NCI-H1417 treated with DMSO at 0.1 percent for 48 hours (cell line): Measurements from ENCODE around the gene PFKL.
"Not testable (repeated sequence)": the region's sequence is repeated elsewhere in the genome, so short reads cannot be mapped to it uniquely, and the experiment has no call there.

Experiments used
- DNase-seq: peaks from one replicate; lab custom pipeline; 2025; lab: John Stamatoyannopoulos, UW

PFKL gene

GRCh38 chr21:44329086-44329889 lies 29.4 kb downstream of the PFKL start:
- DNase-seq, result no peak

- DNase-seq, result no peak
Observed at GRCh38 chr21:44329971-44330681, 30.3 kb downstream of the PFKL start.

GRCh38 chr21:44330698-44331097 lies 30.8 kb downstream of the PFKL start:
- DNase-seq, result no peak

- DNase-seq, result no peak
Observed at GRCh38 chr21:44331209-44331608, 31.4 kb downstream of the PFKL start.

- DNase-seq, result no peak
Observed at GRCh38 chr21:44331650-44332307, 31.9 kb downstream of the PFKL start.

- DNase-seq, result no peak
Observed at GRCh38 chr21:44332383-44332782, 32.5 kb downstream of the PFKL start.

GRCh38 chr21:44332965-44333364 lies 33.1 kb downstream of the PFKL start:
- DNase-seq, result no peak

GRCh38 chr21:44333509-44334328 lies 33.9 kb downstream of the PFKL start:
- no peak for DNase-seq

- no peak for DNase-seq
Observed at GRCh38 chr21:44334329-44335030, 34.6 kb downstream of the PFKL start.

- no peak for DNase-seq
Observed at GRCh38 chr21:44335266-44336059, 35.6 kb downstream of the PFKL start.

- DNase-seq, result no peak
Observed at GRCh38 chr21:44337449-44337848, 37.6 kb downstream of the PFKL start.

GRCh38 chr21:44337941-44338895 lies 38.4 kb downstream of the PFKL start:
- DNase-seq, result peak; percentile 41

- DNase-seq, result peak; percentile 50
Observed at GRCh38 chr21:44338971-44339910, 39.4 kb downstream of the PFKL start, which contains the start of gene CFAP410. Gene CFAP410 (minus strand): TSS chr21:44339390. CDS start chr21:44339194, 196 bp downstream.

GRCh38 chr21:44341726-44342458 lies 42.0 kb downstream of the PFKL start:
- DNase-seq, result not testable (repeated sequence)

GRCh38 chr21:44342981-44343380 lies 43.1 kb downstream of the PFKL start:
- DNase-seq, result not testable (repeated sequence)

GRCh38 chr21:44344541-44345183 lies 44.8 kb downstream of the PFKL start:
- DNase-seq, result no peak

GRCh38 chr21:44345495-44345894 lies 45.6 kb downstream of the PFKL start:
- DNase-seq, result no peak
